ENCODE results near the gene VGF.

DNA sequence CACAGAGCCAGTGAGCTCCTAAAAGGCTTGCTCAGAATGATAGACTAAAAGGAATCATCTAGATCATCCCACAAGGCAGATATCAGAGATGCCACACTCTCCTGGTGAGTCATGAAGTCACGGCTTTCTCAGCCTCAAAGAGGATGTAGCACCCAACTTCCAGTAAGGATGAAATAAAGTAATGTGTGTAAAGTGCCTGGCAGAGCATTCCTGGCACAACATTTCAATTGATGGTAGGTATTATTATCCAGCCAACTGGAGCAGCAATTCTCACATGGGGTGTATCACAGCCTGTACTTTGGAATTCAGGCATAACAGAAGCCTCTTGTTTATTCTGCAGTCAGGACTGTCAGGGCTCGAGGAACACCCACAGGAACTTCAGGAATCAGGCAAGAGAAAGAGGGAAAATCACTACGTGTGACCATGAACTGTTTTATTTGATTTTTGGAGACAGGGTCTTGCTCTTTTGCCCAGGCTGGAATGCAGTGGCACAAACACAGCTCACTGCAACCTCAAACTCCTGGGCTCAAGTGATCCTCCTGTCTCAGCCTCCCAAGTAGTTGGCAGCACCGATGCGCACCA lies 20.0 kb upstream of the VGF start:
- TF ChIP-seq, protein P1, sequence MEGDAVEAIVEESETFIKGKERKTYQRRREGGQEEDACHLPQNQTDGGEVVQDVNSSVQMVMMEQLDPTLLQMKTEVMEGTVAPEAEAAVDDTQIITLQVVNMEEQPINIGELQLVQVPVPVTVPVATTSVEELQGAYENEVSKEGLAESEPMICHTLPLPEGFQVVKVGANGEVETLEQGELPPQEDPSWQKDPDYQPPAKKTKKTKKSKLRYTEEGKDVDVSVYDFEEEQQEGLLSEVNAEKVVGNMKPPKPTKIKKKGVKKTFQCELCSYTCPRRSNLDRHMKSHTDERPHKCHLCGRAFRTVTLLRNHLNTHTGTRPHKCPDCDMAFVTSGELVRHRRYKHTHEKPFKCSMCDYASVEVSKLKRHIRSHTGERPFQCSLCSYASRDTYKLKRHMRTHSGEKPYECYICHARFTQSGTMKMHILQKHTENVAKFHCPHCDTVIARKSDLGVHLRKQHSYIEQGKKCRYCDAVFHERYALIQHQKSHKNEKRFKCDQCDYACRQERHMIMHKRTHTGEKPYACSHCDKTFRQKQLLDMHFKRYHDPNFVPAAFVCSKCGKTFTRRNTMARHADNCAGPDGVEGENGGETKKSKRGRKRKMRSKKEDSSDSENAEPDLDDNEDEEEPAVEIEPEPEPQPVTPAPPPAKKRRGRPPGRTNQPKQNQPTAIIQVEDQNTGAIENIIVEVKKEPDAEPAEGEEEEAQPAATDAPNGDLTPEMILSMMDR (conservative IDR thresholded peaks at IDR 0.05), result no peak
- TF ChIP-seq ZFX (IDR thresholded peaks at IDR 0.05), result no peak

All from C4-2B (cell line).